Neural progenitor cell (in vitro differentiated cells): ENCODE data around the gene SLC39A2. TPM values are rescaled to one million over a fixed set of nuclear protein-coding genes. Genes with fewer than 3 reads are reported as not detected.
A peak's percentile ranks its signal among the peaks of the same experiment; 100 is the strongest.

Experiments
- DNase-seq: peaks from one replicate; pipeline ENCODE4 v3.0.0-alpha.2; 2016; ENCODE audit warnings: low spot score
- H2AFZ ChIP-seq: fragments of 200-600 bp; sonication (generic); replicated peaks from 2 replicates; pipeline ENCODE4 v1.6.1; 2016; ENCODE audit warnings: antibody characterized with exemption
- H3F3A ChIP-seq: fragments of 200-600 bp; sonication (generic); 2 replicates; pipeline ENCODE4 v1.6.1; 2016; ENCODE audit warnings: antibody characterized with exemption, low read depth
- H3K27ac ChIP-seq: fragments of 200-600 bp; sonication (generic); 2 replicates; pipeline ENCODE4 v1.5.1; 2016; ENCODE audit warnings: mild to moderate bottlenecking
- H3K27me3 ChIP-seq: fragments of 200-600 bp; sonication (generic); 2 replicates; pipeline ENCODE4 v1.6.1; 2016; ENCODE audit warnings: mild to moderate bottlenecking, moderate library complexity
- H3K36me3 ChIP-seq: fragments of 200-600 bp; sonication (generic); 2 replicates; pipeline ENCODE4 v1.5.1; 2016
- H3K4me1 ChIP-seq: fragments of 200-600 bp; sonication (generic); 2 replicates; pipeline ENCODE4 v1.6.1; 2016; ENCODE audit warnings: mixed run types
- H3K4me2 ChIP-seq: fragments of 200-600 bp; sonication (generic); 2 replicates; pipeline ENCODE4 v1.6.1; 2016
- H3K4me3 ChIP-seq: fragments of 200-600 bp; sonication (generic); 2 replicates; pipeline ENCODE4 v1.5.1; 2016
- H3K79me2 ChIP-seq: fragments of 200-600 bp; sonication (generic); 2 replicates; pipeline ENCODE4 v1.6.1; 2016; ENCODE audit warnings: low read depth
- H3K9ac ChIP-seq: fragments of 200-600 bp; sonication (generic); 2 replicates; pipeline ENCODE4 v1.6.1; 2016
- H3K9me3 ChIP-seq: fragments of 200-600 bp; sonication (generic); 2 replicates; pipeline ENCODE4 v1.5.1; 2016; ENCODE audit warnings: low read depth
- H4K20me1 ChIP-seq: fragments of 200-600 bp; sonication (generic); 2 replicates; pipeline ENCODE4 v1.6.1; 2016; ENCODE audit warnings: low read depth
- H3K27ac Mint-ChIP-seq: 3 replicates; pipeline ENCODE4 v1.8.0; 2021; ENCODE audit warnings: mixed read lengths
- H3K27me3 Mint-ChIP-seq: 2 replicates; pipeline ENCODE4 v1.8.0; 2022; ENCODE audit warnings: low read depth, mild to moderate bottlenecking, inconsistent platforms, moderate library complexity, mixed read lengths; ENCODE audit not compliant: insufficient read depth
- H3K36me3 Mint-ChIP-seq: 3 replicates; pipeline ENCODE4 v1.8.0; 2021; ENCODE audit warnings: mixed read lengths
- H3K4me1 Mint-ChIP-seq: 3 replicates; pipeline ENCODE4 v1.8.0; 2021; ENCODE audit warnings: mixed read lengths
- H3K4me3 Mint-ChIP-seq: 3 replicates; pipeline ENCODE4 v1.8.0; 2021; ENCODE audit warnings: mild to moderate bottlenecking, moderate library complexity, mixed read lengths
- H3K9me3 Mint-ChIP-seq: 3 replicates; pipeline ENCODE4 v1.8.0; 2020; ENCODE audit warnings: mixed read lengths
- EZH2 ChIP-seq: fragments of 200-600 bp; sonication (generic); IDR thresholded peaks from 2 replicates; pipeline ENCODE4 v1.6.1; 2017; ENCODE audit warnings: antibody characterized with exemption, mild to moderate bottlenecking, moderate library complexity
- EZH2phosphoT487 ChIP-seq: fragments of 200-600 bp; sonication (generic); IDR thresholded peaks from 2 replicates; pipeline ENCODE4 v1.6.1; 2017; ENCODE audit warnings: antibody characterized with exemption
- microRNA-seq: library from miRNA; unstranded; fragments of <30 nt; microRNA quantifications from one replicate; pipeline ENCODE4, GENCODE V29; 2016
- small RNA-seq: library from RNA; depleted of rRNA; stranded (forward); fragments of <200 nt; gene quantifications from one replicate; pipeline ENCODE3, GENCODE V24; 2015
- total RNA-seq: library from RNA; depleted of rRNA; stranded (reverse); fragments of >200 nt; gene quantifications from 2 replicates; pipeline ENCODE4 v1.2.3, GENCODE V29; 2015; ENCODE audit warnings: low replicate concordance
- TF ChIP-seq, protein P1 (sequence below): fragments of 200-600 bp; sonication (generic); IDR thresholded peaks from 2 replicates; pipeline ENCODE4 v1.5.1; 2017; ENCODE audit warnings: antibody characterized with exemption, mild to moderate bottlenecking

The SLC39A2 gene
- total RNA-seq, 1 donor from 2014 or later: not detected

DNA sequence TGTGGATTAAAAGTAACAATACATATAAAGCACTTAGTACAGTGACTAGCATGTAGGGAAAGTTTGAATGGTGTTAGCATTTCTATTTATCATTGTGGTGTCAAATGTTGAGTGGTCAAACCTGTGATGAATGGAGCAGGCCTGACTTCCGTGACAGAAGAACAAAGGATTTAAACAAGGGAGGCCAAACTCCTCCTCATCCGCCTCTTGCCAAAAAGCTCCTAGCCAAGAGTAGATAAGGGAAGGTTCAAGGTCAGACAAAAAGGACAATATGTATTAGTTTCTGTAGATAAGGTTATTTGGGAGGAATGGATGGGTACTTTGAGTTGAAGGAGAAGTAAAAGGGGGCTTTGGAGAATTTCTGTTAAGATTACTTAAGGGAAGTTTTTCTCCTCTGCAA is 49.5 kb downstream of the SLC39A2 start:
- Histone ChIP-seq H3K4me2 (no peak overlapping the region), H3K27ac (no peak overlapping the region), H3K9me3 (no peaks in the 10 kb centered on the region), H3K4me1 (no peaks in the 10 kb centered on the region), H4K20me1 (no peaks in the 10 kb centered on the region), H3K9ac (no peak overlapping the region), H3K4me3 (no peak overlapping the region), H3K36me3 (no peaks in the 10 kb centered on the region), H3K27me3 (peaks cover 10% of the 10 kb centered on the region), H3F3A (no peaks in the 10 kb centered on the region), H2AFZ (no peak overlapping the region), H3K79me2 (no peaks in the 10 kb centered on the region)
- no peak for DNase-seq
- TF ChIP-seq EZH2 (no peak), EZH2phosphoT487 (no peak)
- TF ChIP-seq, protein P1, sequence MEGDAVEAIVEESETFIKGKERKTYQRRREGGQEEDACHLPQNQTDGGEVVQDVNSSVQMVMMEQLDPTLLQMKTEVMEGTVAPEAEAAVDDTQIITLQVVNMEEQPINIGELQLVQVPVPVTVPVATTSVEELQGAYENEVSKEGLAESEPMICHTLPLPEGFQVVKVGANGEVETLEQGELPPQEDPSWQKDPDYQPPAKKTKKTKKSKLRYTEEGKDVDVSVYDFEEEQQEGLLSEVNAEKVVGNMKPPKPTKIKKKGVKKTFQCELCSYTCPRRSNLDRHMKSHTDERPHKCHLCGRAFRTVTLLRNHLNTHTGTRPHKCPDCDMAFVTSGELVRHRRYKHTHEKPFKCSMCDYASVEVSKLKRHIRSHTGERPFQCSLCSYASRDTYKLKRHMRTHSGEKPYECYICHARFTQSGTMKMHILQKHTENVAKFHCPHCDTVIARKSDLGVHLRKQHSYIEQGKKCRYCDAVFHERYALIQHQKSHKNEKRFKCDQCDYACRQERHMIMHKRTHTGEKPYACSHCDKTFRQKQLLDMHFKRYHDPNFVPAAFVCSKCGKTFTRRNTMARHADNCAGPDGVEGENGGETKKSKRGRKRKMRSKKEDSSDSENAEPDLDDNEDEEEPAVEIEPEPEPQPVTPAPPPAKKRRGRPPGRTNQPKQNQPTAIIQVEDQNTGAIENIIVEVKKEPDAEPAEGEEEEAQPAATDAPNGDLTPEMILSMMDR: no peak
- no peaks in the 10 kb centered on the region for H3K9me3 Mint-ChIP-seq
- peaks cover 2% of the 10 kb centered on the region for H3K27me3 Mint-ChIP-seq
- H3K27ac Mint-ChIP-seq: peak overlapping the region; percentile 15
- no peaks in the 10 kb centered on the region for H3K4me1 Mint-ChIP-seq
- H3K4me3 Mint-ChIP-seq: no peak overlapping the region
- no peaks in the 10 kb centered on the region for H3K36me3 Mint-ChIP-seq

DNA sequence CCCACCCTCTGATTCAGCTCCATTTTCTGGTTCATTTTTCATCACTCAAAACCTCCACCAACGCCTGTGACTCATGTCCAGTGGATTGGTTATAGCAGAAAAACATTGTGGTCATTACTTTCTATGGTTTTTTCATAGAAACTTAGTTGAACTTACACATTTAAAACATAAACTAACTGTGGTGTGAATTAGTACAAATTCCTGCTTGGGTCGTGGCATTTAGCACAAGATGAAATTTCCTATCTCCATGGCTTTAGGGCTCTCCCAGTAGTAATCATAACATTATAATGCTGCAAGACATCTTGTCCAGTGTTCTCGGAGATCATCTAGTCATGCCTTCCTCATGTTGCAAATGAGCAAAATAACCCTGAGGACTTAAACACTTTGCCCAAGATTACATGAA is 50.2 kb downstream of the SLC39A2 start:
- Histone ChIP-seq H3K27ac (no peak overlapping the region), H3K79me2 (no peaks in the 10 kb centered on the region), H3K4me2 (no peak overlapping the region), H3K4me1 (no peaks in the 10 kb centered on the region), H3K27me3 (peaks cover 8% of the 10 kb centered on the region), H3K9ac (no peak overlapping the region), H3K9me3 (no peaks in the 10 kb centered on the region), H3F3A (no peaks in the 10 kb centered on the region), H3K4me3 (no peak overlapping the region), H4K20me1 (no peaks in the 10 kb centered on the region), H3K36me3 (no peaks in the 10 kb centered on the region), H2AFZ (no peak overlapping the region)
- TF ChIP-seq EZH2phosphoT487: no peak
- TF ChIP-seq, protein P1: no peak
- TF ChIP-seq EZH2: no peak
- DNase-seq: no peak
- no peak overlapping the region for H3K4me3 Mint-ChIP-seq
- H3K4me1 Mint-ChIP-seq: peaks cover 4% of the 10 kb centered on the region
- no peaks in the 10 kb centered on the region for H3K9me3 Mint-ChIP-seq
- no peak overlapping the region for H3K27ac Mint-ChIP-seq
- peaks cover 2% of the 10 kb centered on the region for H3K27me3 Mint-ChIP-seq
- no peaks in the 10 kb centered on the region for H3K36me3 Mint-ChIP-seq

DNA sequence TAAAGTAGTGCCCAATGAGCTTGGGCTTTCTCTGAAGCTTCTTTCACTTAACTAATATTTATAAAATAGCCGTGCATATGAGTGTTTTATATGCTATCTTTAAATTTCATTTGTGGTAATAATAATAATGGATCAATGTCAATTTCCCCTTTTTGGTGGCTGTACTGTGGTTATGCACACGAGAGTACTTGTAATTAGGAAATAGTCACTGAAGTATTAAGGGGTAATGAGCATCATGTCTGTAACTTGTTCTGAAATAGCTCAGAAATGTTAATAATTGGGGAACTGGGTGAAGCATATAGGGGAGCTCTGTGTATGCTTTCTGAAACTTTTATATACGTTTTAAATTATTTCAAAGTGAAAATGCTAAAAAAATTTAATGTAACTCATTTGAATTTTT is 51.5 kb downstream of the SLC39A2 start:
- Mint-ChIP-seq H3K9me3 (no peaks in the 10 kb centered on the region), H3K36me3 (no peaks in the 10 kb centered on the region), H3K4me3 (no peak overlapping the region), H3K4me1 (peaks cover 4% of the 10 kb centered on the region), H3K27me3 (peaks cover 2% of the 10 kb centered on the region), H3K27ac (no peak overlapping the region)
- H3K79me2 ChIP-seq: no peaks in the 10 kb centered on the region
- H2AFZ ChIP-seq: no peak overlapping the region
- no peaks in the 10 kb centered on the region for H3K36me3 ChIP-seq
- no peaks in the 10 kb centered on the region for H3K27me3 ChIP-seq
- no peaks in the 10 kb centered on the region for H3K9me3 ChIP-seq
- H3K4me2 ChIP-seq: no peak overlapping the region
- H4K20me1 ChIP-seq: no peaks in the 10 kb centered on the region
- H3F3A ChIP-seq: no peaks in the 10 kb centered on the region
- DNase-seq: no peak
- TF ChIP-seq EZH2phosphoT487 (no peak), EZH2 (no peak)
- TF ChIP-seq, protein P1: no peak
- H3K27ac ChIP-seq: no peak overlapping the region
- no peak overlapping the region for H3K9ac ChIP-seq
- H3K4me3 ChIP-seq: no peak overlapping the region
- H3K4me1 ChIP-seq: no peaks in the 10 kb centered on the region

Small RNA genes lying within 50 kb of the gene (microRNA-seq; reads per million reads assigned to microRNA genes)
- gene MIR6717: not detected

Small RNA genes lying within 50 kb of the gene (small RNA-seq; reads per million reads assigned to genes)
- not detected for gene RN7SL189P

Other genes with a start within 250 kb of the SLC39A2 start
- not detected in 2 replicates for gene EDDM3B, start 230.9 kb upstream of the SLC39A2 start, total RNA-seq
- gene RNASE6, start 218.0 kb upstream of the SLC39A2 start, total RNA-seq: not detected in 2 replicates
- 5.7 TPM in 1 of 2 replicates, not detected in the other for gene RNASE1, start 196.4 kb upstream of the SLC39A2 start, total RNA-seq
- not detected in 2 replicates for gene RNASE3, start 107.9 kb upstream of the SLC39A2 start, total RNA-seq
- gene RNASE2, start 43.8 kb upstream of the SLC39A2 start, total RNA-seq: not detected in 2 replicates
- 126 and 155 TPM in 2 replicates for gene METTL17, start 9.3 kb upstream of the SLC39A2 start, total RNA-seq
- 1.3 and 2.0 TPM in 2 replicates for gene NDRG2, start 25.8 kb downstream of the SLC39A2 start, total RNA-seq
- gene TPPP2, start 30.9 kb downstream of the SLC39A2 start, total RNA-seq: not detected in 2 replicates
- gene RNASE13, start 35.5 kb downstream of the SLC39A2 start, total RNA-seq: 0.12 TPM in 1 of 2 replicates, not detected in the other
- not detected in 2 replicates for gene RNASE7, start 43.1 kb downstream of the SLC39A2 start, total RNA-seq
- not detected in 2 replicates for gene RNASE8, start 58.5 kb downstream of the SLC39A2 start, total RNA-seq
- gene ARHGEF40, start 71.0 kb downstream of the SLC39A2 start, total RNA-seq: 15.0 and 46.0 TPM in 2 replicates
- 46.2 and 231 TPM in 2 replicates for gene ZNF219, start 99.4 kb downstream of the SLC39A2 start, total RNA-seq
- 0.22 and 1.3 TPM in 2 replicates for gene TMEM253, start 101.8 kb downstream of the SLC39A2 start, total RNA-seq
- under 0.01 TPM in 1 of 2 replicates, not detected in the other for gene OR5AU1, start 156.8 kb downstream of the SLC39A2 start, total RNA-seq